GM12872 (cell line): ENCODE measurements around the gene COL23A1.

Experiments
- CTCF ChIP-seq: IDR thresholded peaks from 3 replicates; pipeline ENCODE4 v1.5.1; 2011; ENCODE audit warnings: low read depth, mild to moderate bottlenecking, low read length, moderate library complexity; ENCODE audit not compliant: insufficient read depth

The COL23A1 gene

GRCh38 chr5:178457471-178457870, 132.7 kb downstream of the COL23A1 start:
- no peak for TF ChIP-seq CTCF

GRCh38 chr5:178455480-178455835, 134.7 kb downstream of the COL23A1 start:
- no peak for TF ChIP-seq CTCF

- no peak for TF ChIP-seq CTCF
These were observed 135.2 kb downstream of the COL23A1 start for GRCh38 chr5:178454821-178455479.

- TF ChIP-seq CTCF: no peak
These were observed 135.9 kb downstream of the COL23A1 start for GRCh38 chr5:178454303-178454702.

- TF ChIP-seq CTCF: no peak
These were observed 137.0 kb downstream of the COL23A1 start for GRCh38 chr5:178453224-178453623.

GRCh38 chr5:178450121-178451028, 139.8 kb downstream of the COL23A1 start:
- TF ChIP-seq CTCF: no peak

- TF ChIP-seq CTCF: no peak
These were observed 140.8 kb downstream of the COL23A1 start for GRCh38 chr5:178449163-178450070.
